Vagina (tissue), 2 donors: ENCODE measurements around the gene SLC25A25.

ENCODE experiments used
- CTCF ChIP-seq, 3 experiments: fragments of 450-650 bp in 2 of 3; fragments of 200-600 bp in 1 of 3; sonication (generic) in 1 of 3; IDR thresholded peaks; one replicate each; pipeline ENCODE4 v1.5.1; 2017 to 2019; ENCODE audit warnings: antibody characterized with exemption in 3 of 3, mild to moderate bottlenecking in 2 of 3, moderate library complexity in 2 of 3
- POLR2AphosphoS5 ChIP-seq, 2 donors: sonication (generic); formaldehyde crosslinking; IDR thresholded peaks; one replicate each; pipeline ENCODE4 v1.9.0; 2017; ENCODE audit warnings: antibody characterized with exemption in 2 of 2, mild to moderate bottlenecking in 2 of 2, low read depth in 1 of 2; ENCODE audit not compliant: insufficient read depth in 1 of 2

- TF ChIP-seq POLR2AphosphoS5 (IDR thresholded peaks at IDR 0.05; ENCODE audit: insufficient read depth in 1 of 2, low read depth in 1 of 2) (no peak), CTCF (IDR thresholded peaks at IDR 0.05) (no peak)
Observed at GRCh38 chr9:128116104-128117083, 48.4 kb downstream of the SLC25A25 start.
